ENCODE data around the gene GABRD. TPM values are rescaled to one million over a fixed set of nuclear protein-coding genes. Genes with fewer than 3 reads are reported as not detected.

GABRD gene
- total RNA-seq, 1 donor from 2014 or later = not detected

GRCh38 chr1:1996207-1996651 is 22.9 kb upstream of the GABRD start:
- no peaks in the 10 kb centered on the region for H3K36me3 Mint-ChIP-seq (ENCODE audit: low read depth)
- H3K27ac Mint-ChIP-seq (ENCODE audit: unreplicated experiment) = no peak overlapping the region
- H3K9me3 Mint-ChIP-seq (ENCODE audit: low read depth) = no peaks in the 10 kb centered on the region
- no peak overlapping the region for H3K4me3 Mint-ChIP-seq (ENCODE audit: unreplicated experiment)
- no peaks in the 10 kb centered on the region for H3K4me1 Mint-ChIP-seq (ENCODE audit: low read depth)
- TF ChIP-seq, protein P1, sequence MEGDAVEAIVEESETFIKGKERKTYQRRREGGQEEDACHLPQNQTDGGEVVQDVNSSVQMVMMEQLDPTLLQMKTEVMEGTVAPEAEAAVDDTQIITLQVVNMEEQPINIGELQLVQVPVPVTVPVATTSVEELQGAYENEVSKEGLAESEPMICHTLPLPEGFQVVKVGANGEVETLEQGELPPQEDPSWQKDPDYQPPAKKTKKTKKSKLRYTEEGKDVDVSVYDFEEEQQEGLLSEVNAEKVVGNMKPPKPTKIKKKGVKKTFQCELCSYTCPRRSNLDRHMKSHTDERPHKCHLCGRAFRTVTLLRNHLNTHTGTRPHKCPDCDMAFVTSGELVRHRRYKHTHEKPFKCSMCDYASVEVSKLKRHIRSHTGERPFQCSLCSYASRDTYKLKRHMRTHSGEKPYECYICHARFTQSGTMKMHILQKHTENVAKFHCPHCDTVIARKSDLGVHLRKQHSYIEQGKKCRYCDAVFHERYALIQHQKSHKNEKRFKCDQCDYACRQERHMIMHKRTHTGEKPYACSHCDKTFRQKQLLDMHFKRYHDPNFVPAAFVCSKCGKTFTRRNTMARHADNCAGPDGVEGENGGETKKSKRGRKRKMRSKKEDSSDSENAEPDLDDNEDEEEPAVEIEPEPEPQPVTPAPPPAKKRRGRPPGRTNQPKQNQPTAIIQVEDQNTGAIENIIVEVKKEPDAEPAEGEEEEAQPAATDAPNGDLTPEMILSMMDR (IDR thresholded peaks at IDR 0.05) = no peak
- DNase-seq (ENCODE audit: low spot score) = no peak
- peaks cover 18% of the 10 kb centered on the region for H3K27me3 Mint-ChIP-seq (ENCODE audit: low read depth)

DNA sequence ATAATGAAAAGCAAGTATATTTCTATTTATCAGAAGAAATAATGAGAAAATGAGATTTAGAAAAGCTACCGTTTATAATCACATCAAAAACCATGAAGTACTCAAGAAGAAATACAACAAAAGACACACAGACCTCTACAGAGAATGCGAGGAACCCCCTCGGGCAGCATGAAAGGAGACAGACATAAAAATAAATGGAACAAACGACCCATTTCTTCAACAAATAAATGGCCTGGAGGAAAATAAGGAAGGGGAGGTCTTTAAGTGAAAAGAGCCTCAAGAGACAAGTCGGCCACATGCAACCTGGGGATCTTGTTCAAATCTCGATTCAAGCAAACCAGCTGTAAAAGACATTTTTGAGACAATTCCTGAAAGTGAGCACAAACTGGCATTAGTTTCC is 21.6 kb upstream of the GABRD start:
- no peak overlapping the region for H3K27ac Mint-ChIP-seq (ENCODE audit: unreplicated experiment)
- no peaks in the 10 kb centered on the region for H3K9me3 Mint-ChIP-seq (ENCODE audit: low read depth)
- no peaks in the 10 kb centered on the region for H3K4me1 Mint-ChIP-seq (ENCODE audit: low read depth)
- peaks cover 18% of the 10 kb centered on the region for H3K27me3 Mint-ChIP-seq (ENCODE audit: low read depth)
- H3K4me3 Mint-ChIP-seq (ENCODE audit: unreplicated experiment) = no peak overlapping the region
- no peaks in the 10 kb centered on the region for H3K36me3 Mint-ChIP-seq (ENCODE audit: low read depth)
- no peak for DNase-seq (ENCODE audit: low spot score)
- TF ChIP-seq, protein P1 (IDR thresholded peaks at IDR 0.05) = no peak

DNA sequence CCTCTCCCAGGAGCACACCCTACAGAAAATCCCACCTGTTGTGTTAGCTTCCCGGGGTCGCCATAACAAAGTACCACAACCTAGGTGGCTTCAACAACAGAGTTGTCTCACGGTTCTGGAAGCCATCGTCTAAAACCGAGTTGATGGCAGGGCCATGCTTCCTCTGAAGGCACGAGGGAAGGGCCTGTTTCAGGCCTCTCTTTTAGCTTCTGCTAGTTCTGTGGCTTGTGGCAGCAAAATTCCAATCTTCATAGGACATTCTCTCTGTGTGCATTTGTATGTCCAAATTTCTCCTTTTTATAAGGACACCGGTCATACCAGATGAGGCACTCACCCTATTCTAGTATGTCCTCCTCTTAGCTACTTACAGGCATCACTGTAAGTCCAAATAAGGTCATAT is 18.7 kb upstream of the GABRD start:
- no peak overlapping the region for H3K4me3 Mint-ChIP-seq (ENCODE audit: unreplicated experiment)
- H3K4me1 Mint-ChIP-seq (ENCODE audit: low read depth) = peaks cover 3% of the 10 kb centered on the region
- peaks cover 24% of the 10 kb centered on the region for H3K27me3 Mint-ChIP-seq (ENCODE audit: low read depth)
- DNase-seq (ENCODE audit: low spot score) = no peak
- TF ChIP-seq, protein P1 (IDR thresholded peaks at IDR 0.05) = no peak
- no peaks in the 10 kb centered on the region for H3K36me3 Mint-ChIP-seq (ENCODE audit: low read depth)
- no peaks in the 10 kb centered on the region for H3K9me3 Mint-ChIP-seq (ENCODE audit: low read depth)
- no peak overlapping the region for H3K27ac Mint-ChIP-seq (ENCODE audit: unreplicated experiment)

- TF ChIP-seq, protein P1 (IDR thresholded peaks at IDR 0.05) = no peak
- peaks cover 3% of the 10 kb centered on the region for H3K4me1 Mint-ChIP-seq (ENCODE audit: low read depth)
- H3K9me3 Mint-ChIP-seq (ENCODE audit: low read depth) = no peaks in the 10 kb centered on the region
- peak; percentile 50 for DNase-seq (ENCODE audit: low spot score)
- H3K27me3 Mint-ChIP-seq (ENCODE audit: low read depth) = peaks cover 26% of the 10 kb centered on the region
- H3K4me3 Mint-ChIP-seq (ENCODE audit: unreplicated experiment) = no peak overlapping the region
- no peak overlapping the region for H3K27ac Mint-ChIP-seq (ENCODE audit: unreplicated experiment)
- no peaks in the 10 kb centered on the region for H3K36me3 Mint-ChIP-seq (ENCODE audit: low read depth)
Measured at GRCh38 chr1:2000850-2001249, 18.3 kb upstream of the GABRD start.

DNA sequence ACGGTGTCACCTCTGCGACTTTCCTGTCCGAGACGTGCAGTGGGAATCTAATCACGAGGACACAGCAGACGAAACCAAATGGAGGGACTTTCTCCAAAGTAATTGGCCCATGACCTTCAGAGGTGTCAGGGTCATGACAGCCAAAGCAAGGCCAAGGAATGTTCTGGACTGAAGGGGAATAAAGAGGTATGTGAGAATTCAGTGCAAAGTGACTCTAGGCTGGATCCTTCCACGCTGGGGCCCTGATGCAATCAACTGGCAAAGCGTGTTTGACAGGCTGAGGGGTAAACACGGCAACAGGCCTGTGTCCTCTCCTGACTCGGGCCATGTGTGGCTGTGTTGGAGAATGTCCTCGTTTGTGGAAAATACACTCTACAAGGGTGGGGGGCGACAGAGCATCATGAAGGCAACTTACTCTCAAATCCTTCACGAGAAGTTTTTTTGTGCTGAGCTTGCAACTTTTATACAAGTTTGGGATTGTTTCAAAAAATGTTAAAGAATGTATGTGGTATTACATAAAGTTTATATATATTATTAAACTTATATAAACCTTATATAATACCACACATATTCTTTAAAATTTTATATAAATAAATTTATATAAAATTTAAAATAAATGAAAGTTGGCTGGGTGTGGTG is 17.3 kb upstream of the GABRD start:
- no peak overlapping the region for H3K4me3 Mint-ChIP-seq (ENCODE audit: unreplicated experiment)
- TF ChIP-seq, protein P1 (IDR thresholded peaks at IDR 0.05) = no peak
- H3K27ac Mint-ChIP-seq (ENCODE audit: unreplicated experiment) = no peak overlapping the region
- H3K4me1 Mint-ChIP-seq (ENCODE audit: low read depth) = peaks cover 3% of the 10 kb centered on the region
- no peaks in the 10 kb centered on the region for H3K9me3 Mint-ChIP-seq (ENCODE audit: low read depth)
- DNase-seq (ENCODE audit: low spot score) = no peak
- H3K36me3 Mint-ChIP-seq (ENCODE audit: low read depth) = no peaks in the 10 kb centered on the region
- peaks cover 27% of the 10 kb centered on the region for H3K27me3 Mint-ChIP-seq (ENCODE audit: low read depth)
